ENCODE data around the gene CCDC197.

CCDC197 gene

GRCh38 chr14:94005324-94006073, 8.4 kb downstream of the CCDC197 start:
- no peaks in the 10 kb centered on the region for H3K36me3 Mint-ChIP-seq (ENCODE audit: low read depth)
- H3K27me3 Mint-ChIP-seq (ENCODE audit: low read depth): peaks cover 19% of the 10 kb centered on the region
- H3K9me3 Mint-ChIP-seq: no peaks in the 10 kb centered on the region
- no peak overlapping the region for H3K4me3 Mint-ChIP-seq
- H3K4me1 Mint-ChIP-seq: peaks cover 17% of the 10 kb centered on the region
- peak; percentile 14 to 36 (median 35) for TF ChIP-seq CTCF (IDR thresholded peaks at IDR 0.05; ENCODE audit: unreplicated experiment in 3 of 3)
- no peak overlapping the region for H3K27ac Mint-ChIP-seq

- no peak overlapping the region for H3K4me3 Mint-ChIP-seq
- H3K27me3 Mint-ChIP-seq (ENCODE audit: low read depth): peaks cover 13% of the 10 kb centered on the region
- TF ChIP-seq CTCF (IDR thresholded peaks at IDR 0.05; ENCODE audit: unreplicated experiment in 3 of 3): no peak
- peaks cover 14% of the 10 kb centered on the region for H3K4me1 Mint-ChIP-seq
- no peaks in the 10 kb centered on the region for H3K36me3 Mint-ChIP-seq (ENCODE audit: low read depth)
- H3K27ac Mint-ChIP-seq: no peak overlapping the region
- H3K9me3 Mint-ChIP-seq: no peaks in the 10 kb centered on the region
Measured at GRCh38 chr14:94008234-94008633, 11.1 kb downstream of the CCDC197 start.

- Mint-ChIP-seq H3K27me3 (ENCODE audit: low read depth) (peaks cover 18% of the 10 kb centered on the region), H3K36me3 (ENCODE audit: low read depth) (no peaks in the 10 kb centered on the region), H3K27ac (peak overlapping the region; percentile 15 to 28 (median 15)), H3K9me3 (no peaks in the 10 kb centered on the region), H3K4me1 (peaks cover 14% of the 10 kb centered on the region), H3K4me3 (no peak overlapping the region)
- no peak for TF ChIP-seq CTCF (IDR thresholded peaks at IDR 0.05; ENCODE audit: unreplicated experiment in 3 of 3)
Measured at GRCh38 chr14:94009767-94010166, 12.7 kb downstream of the CCDC197 start.

- H3K27ac Mint-ChIP-seq: no peak overlapping the region
- H3K9me3 Mint-ChIP-seq: no peaks in the 10 kb centered on the region
- H3K27me3 Mint-ChIP-seq (ENCODE audit: low read depth): peaks cover 13% of the 10 kb centered on the region
- no peaks in the 10 kb centered on the region for H3K36me3 Mint-ChIP-seq (ENCODE audit: low read depth)
- TF ChIP-seq CTCF (IDR thresholded peaks at IDR 0.05; ENCODE audit: unreplicated experiment in 3 of 3): no peak
- peaks cover 14% of the 10 kb centered on the region for H3K4me1 Mint-ChIP-seq
- no peak overlapping the region for H3K4me3 Mint-ChIP-seq
Measured at GRCh38 chr14:94010625-94011024, 13.5 kb downstream of the CCDC197 start.

- no peak overlapping the region for H3K4me3 Mint-ChIP-seq
- H3K4me1 Mint-ChIP-seq: peaks cover 14% of the 10 kb centered on the region
- H3K27ac Mint-ChIP-seq: peak overlapping the region in 2 of 3 experiments; percentile 44 to 65
- no peaks in the 10 kb centered on the region for H3K9me3 Mint-ChIP-seq
- no peak for TF ChIP-seq CTCF (IDR thresholded peaks at IDR 0.05; ENCODE audit: unreplicated experiment in 3 of 3)
- no peaks in the 10 kb centered on the region for H3K36me3 Mint-ChIP-seq (ENCODE audit: low read depth)
- peaks cover 12% of the 10 kb centered on the region for H3K27me3 Mint-ChIP-seq (ENCODE audit: low read depth)
Measured at GRCh38 chr14:94011795-94012194, 14.7 kb downstream of the CCDC197 start.

GRCh38 chr14:94014382-94014781, 17.3 kb downstream of the CCDC197 start:
- H3K27me3 Mint-ChIP-seq (ENCODE audit: low read depth): peaks cover 17% of the 10 kb centered on the region
- no peak for TF ChIP-seq CTCF (IDR thresholded peaks at IDR 0.05; ENCODE audit: unreplicated experiment in 3 of 3)
- no peaks in the 10 kb centered on the region for H3K9me3 Mint-ChIP-seq
- no peaks in the 10 kb centered on the region for H3K36me3 Mint-ChIP-seq (ENCODE audit: low read depth)
- H3K27ac Mint-ChIP-seq: no peak overlapping the region
- peaks cover 14% of the 10 kb centered on the region for H3K4me1 Mint-ChIP-seq
- H3K4me3 Mint-ChIP-seq: no peak overlapping the region

All from nephron (organoid).